Measurements from ENCODE around the gene DISC1. TPM values are rescaled to one million over a fixed set of nuclear protein-coding genes. Genes with fewer than 3 reads are reported as not detected.

The DISC1 gene
- total RNA-seq, 1 donor from 2014 or later = 4.7 TPM

- Mint-ChIP-seq H3K4me1 (ENCODE audit: unreplicated experiment) (peaks cover 6% of the 10 kb centered on the region), H3K9me3 (no peaks in the 10 kb centered on the region), H3K36me3 (no peaks in the 10 kb centered on the region), H3K27me3 (no peaks in the 10 kb centered on the region), H3K4me3 (no peak overlapping the region), H3K27ac (no peak overlapping the region)
- no peak for DNase-seq (ENCODE audit: extremely low spot score, unreplicated experiment)
- TF ChIP-seq CTCF (conservative IDR thresholded peaks at IDR 0.05) = no peak
Measured at GRCh38 chr1:231681006-231681405, 54.4 kb downstream of the DISC1 start.

- H3K4me1 Mint-ChIP-seq (ENCODE audit: unreplicated experiment) = peaks cover 6% of the 10 kb centered on the region
- H3K4me3 Mint-ChIP-seq = no peak overlapping the region
- H3K36me3 Mint-ChIP-seq = peaks cover 6% of the 10 kb centered on the region
- H3K27ac Mint-ChIP-seq = no peak overlapping the region
- DNase-seq (ENCODE audit: extremely low spot score, unreplicated experiment) = no peak
- H3K9me3 Mint-ChIP-seq = peaks cover 6% of the 10 kb centered on the region
- no peaks in the 10 kb centered on the region for H3K27me3 Mint-ChIP-seq
- no peak for TF ChIP-seq CTCF (conservative IDR thresholded peaks at IDR 0.05)
Measured at GRCh38 chr1:231682779-231683178, 56.2 kb downstream of the DISC1 start.

- Mint-ChIP-seq H3K4me3 (no peak overlapping the region), H3K36me3 (peaks cover 6% of the 10 kb centered on the region), H3K9me3 (peaks cover 6% of the 10 kb centered on the region), H3K4me1 (ENCODE audit: unreplicated experiment) (no peaks in the 10 kb centered on the region), H3K27me3 (no peaks in the 10 kb centered on the region), H3K27ac (no peak overlapping the region)
- no peak for TF ChIP-seq CTCF (conservative IDR thresholded peaks at IDR 0.05)
- no peak for DNase-seq (ENCODE audit: extremely low spot score, unreplicated experiment)
Measured at GRCh38 chr1:231683439-231684165, 57.0 kb downstream of the DISC1 start.

GRCh38 chr1:231684356-231685244 lies 58.0 kb downstream of the DISC1 start:
- DNase-seq (ENCODE audit: extremely low spot score, unreplicated experiment) = no peak
- no peak for TF ChIP-seq CTCF (conservative IDR thresholded peaks at IDR 0.05)
- Mint-ChIP-seq H3K36me3 (peaks cover 6% of the 10 kb centered on the region), H3K27me3 (no peaks in the 10 kb centered on the region), H3K27ac (no peak overlapping the region), H3K4me1 (ENCODE audit: unreplicated experiment) (peaks cover 1% of the 10 kb centered on the region), H3K9me3 (peaks cover 7% of the 10 kb centered on the region), H3K4me3 (no peak overlapping the region)

- TF ChIP-seq CTCF (conservative IDR thresholded peaks at IDR 0.05) = no peak
- Mint-ChIP-seq H3K4me1 (ENCODE audit: unreplicated experiment) (peaks cover 13% of the 10 kb centered on the region), H3K4me3 (no peak overlapping the region)
Measured at GRCh38 chr1:231686384-231686783, 59.8 kb downstream of the DISC1 start.

More at GRCh38 chr1:231686384-231686783, 59.8 kb downstream of the DISC1 start:
- no peak for DNase-seq (ENCODE audit: extremely low spot score, unreplicated experiment)
- Mint-ChIP-seq H3K27ac (no peak overlapping the region), H3K36me3 (peaks cover 6% of the 10 kb centered on the region), H3K27me3 (peaks cover 3% of the 10 kb centered on the region), H3K9me3 (peaks cover 10% of the 10 kb centered on the region)
